ENCODE measurements around the gene MALSU1. TPM values are rescaled to one million over a fixed set of nuclear protein-coding genes. Genes with fewer than 3 reads are reported as not detected.
"Not testable (repeated sequence)": the region's sequence is repeated elsewhere in the genome, so short reads cannot be mapped to it uniquely, and the experiment has no call there.

The MALSU1 gene
- total RNA-seq, 1 donor from 2014 or later, result 62.3 TPM

DNA sequence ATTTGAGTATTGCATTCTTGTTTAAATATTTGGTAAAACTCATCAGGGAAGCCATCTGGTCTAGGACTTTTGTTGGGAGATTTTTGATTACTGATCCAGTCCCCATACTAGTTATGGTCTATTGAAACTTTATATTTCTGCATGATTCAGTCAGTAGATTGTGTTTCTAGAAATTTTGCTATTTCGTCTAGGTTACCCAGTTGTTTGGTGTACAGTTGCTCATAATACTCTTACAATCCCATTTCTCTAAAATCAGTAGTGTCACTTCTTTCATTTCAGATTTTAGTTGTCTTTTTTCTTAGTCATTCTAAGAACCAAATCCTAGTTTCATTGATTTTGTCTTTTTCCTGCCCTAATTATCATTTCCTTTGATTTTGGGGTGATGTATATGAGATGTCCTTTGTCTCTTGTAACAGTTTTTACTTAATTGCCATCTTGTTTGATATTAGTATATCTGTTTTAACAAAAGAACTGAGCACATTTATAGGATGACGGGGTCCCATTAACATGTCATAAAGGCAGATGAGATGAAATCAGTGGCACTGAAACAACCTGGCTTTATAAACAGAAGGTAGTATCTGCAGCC lies 7.9 kb downstream of the MALSU1 start:
- Mint-ChIP-seq H3K4me1 (ENCODE audit: low read depth, unreplicated experiment) (peaks cover 3% of the 10 kb centered on the region), H3K27me3 (ENCODE audit: low read depth, unreplicated experiment) (no peaks in the 10 kb centered on the region), H3K4me3 (ENCODE audit: unreplicated experiment) (no peak overlapping the region), H3K36me3 (ENCODE audit: low read depth, unreplicated experiment) (peaks cover 15% of the 10 kb centered on the region), H3K9me3 (ENCODE audit: unreplicated experiment) (no peaks in the 10 kb centered on the region), H3K27ac (ENCODE audit: unreplicated experiment) (no peak overlapping the region)
- DNase-seq (ENCODE audit: low read depth), result no peak
- H3K9ac ChIP-seq (ENCODE audit: low read length), result no peak overlapping the region
- H2AFZ ChIP-seq (ENCODE audit: low read depth, low read length), result no peak overlapping the region
- no peaks in the 10 kb centered on the region for H3K9me3 ChIP-seq (ENCODE audit: insufficient read depth, low read depth, low read length)
- H3K27ac ChIP-seq (ENCODE audit: low read depth, low read length), result no peak overlapping the region
- no peaks in the 10 kb centered on the region for H3K4me1 ChIP-seq (ENCODE audit: insufficient read depth, low read length)
- peaks cover 77% of the 10 kb centered on the region for H3K79me2 ChIP-seq (ENCODE audit: insufficient read depth, low read length)
- no peak for TF ChIP-seq EZH2 (IDR thresholded peaks at IDR 0.05; ENCODE audit: insufficient read depth, low read length)
- TF ChIP-seq, protein P1, sequence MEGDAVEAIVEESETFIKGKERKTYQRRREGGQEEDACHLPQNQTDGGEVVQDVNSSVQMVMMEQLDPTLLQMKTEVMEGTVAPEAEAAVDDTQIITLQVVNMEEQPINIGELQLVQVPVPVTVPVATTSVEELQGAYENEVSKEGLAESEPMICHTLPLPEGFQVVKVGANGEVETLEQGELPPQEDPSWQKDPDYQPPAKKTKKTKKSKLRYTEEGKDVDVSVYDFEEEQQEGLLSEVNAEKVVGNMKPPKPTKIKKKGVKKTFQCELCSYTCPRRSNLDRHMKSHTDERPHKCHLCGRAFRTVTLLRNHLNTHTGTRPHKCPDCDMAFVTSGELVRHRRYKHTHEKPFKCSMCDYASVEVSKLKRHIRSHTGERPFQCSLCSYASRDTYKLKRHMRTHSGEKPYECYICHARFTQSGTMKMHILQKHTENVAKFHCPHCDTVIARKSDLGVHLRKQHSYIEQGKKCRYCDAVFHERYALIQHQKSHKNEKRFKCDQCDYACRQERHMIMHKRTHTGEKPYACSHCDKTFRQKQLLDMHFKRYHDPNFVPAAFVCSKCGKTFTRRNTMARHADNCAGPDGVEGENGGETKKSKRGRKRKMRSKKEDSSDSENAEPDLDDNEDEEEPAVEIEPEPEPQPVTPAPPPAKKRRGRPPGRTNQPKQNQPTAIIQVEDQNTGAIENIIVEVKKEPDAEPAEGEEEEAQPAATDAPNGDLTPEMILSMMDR (IDR thresholded peaks at IDR 0.05; ENCODE audit: insufficient read depth, low read depth, low read length), result no peak
- H3K36me3 ChIP-seq (ENCODE audit: insufficient read depth, low read length), result peaks cover 45% of the 10 kb centered on the region
- no peak for FAIRE-seq
- no peak overlapping the region for H3K4me3 ChIP-seq (ENCODE audit: insufficient read depth, low read depth, low read length)
- no peak overlapping the region for H3K4me2 ChIP-seq (ENCODE audit: low read length)
- peaks cover 49% of the 10 kb centered on the region for H4K20me1 ChIP-seq (ENCODE audit: insufficient read depth, low read length)
- no peaks in the 10 kb centered on the region for H3K27me3 ChIP-seq (ENCODE audit: insufficient read depth, low read length)

DNA sequence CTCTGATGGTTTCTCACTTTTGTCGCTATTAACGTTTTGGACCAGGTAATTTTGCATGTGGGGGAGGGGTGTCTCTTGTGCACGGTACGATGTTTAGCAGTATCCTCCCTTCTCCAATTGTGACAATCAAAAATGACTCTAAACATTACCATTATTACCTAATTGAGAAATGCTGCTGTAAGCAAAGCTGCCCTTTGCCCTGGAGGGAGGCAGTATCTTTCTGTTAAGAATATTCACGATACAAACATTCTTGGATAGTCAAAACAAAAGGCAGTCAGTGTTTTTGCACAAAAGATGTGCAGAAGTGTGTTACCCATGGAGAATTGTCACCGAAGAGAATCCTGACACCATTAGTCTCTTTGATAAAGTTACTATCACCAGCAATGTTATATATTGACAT lies 9.6 kb downstream of the MALSU1 start:
- peaks cover 15% of the 10 kb centered on the region for H3K36me3 Mint-ChIP-seq (ENCODE audit: low read depth, unreplicated experiment)

DNA sequence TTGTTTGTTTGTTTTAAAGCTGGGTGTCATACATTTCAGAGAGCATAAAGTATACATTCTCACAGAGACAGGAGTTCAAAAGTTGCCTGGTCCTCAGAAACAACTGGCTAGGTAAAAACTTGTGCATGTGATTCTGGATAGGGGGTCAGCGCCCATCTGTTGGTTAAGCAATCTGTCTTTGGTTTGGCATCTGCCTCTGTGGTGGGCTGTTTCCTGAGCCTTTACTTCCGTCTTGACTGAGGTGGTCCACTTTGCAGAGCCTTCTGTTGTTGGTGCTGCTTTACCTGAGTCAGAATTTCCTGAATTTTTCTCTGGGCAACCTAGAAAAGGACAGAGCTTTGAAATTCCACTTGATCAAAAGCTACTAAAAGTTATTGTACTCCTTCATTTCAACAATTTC lies 13.0 kb downstream of the MALSU1 start:
- FAIRE-seq; H3K27me3 Mint-ChIP-seq (ENCODE audit: low read depth, unreplicated experiment); H3K4me3 Mint-ChIP-seq (ENCODE audit: unreplicated experiment); H3K4me3 ChIP-seq (ENCODE audit: insufficient read depth, low read depth, low read length); H3K4me2 ChIP-seq (ENCODE audit: low read length); H3K27me3 ChIP-seq (ENCODE audit: insufficient read depth, low read length); H3K9me3 ChIP-seq (ENCODE audit: insufficient read depth, low read depth, low read length); H3K9me3 Mint-ChIP-seq (ENCODE audit: unreplicated experiment); H3K4me1 Mint-ChIP-seq (ENCODE audit: low read depth, unreplicated experiment); H3K27ac ChIP-seq (ENCODE audit: low read depth, low read length); H2AFZ ChIP-seq (ENCODE audit: low read depth, low read length); H3K9ac ChIP-seq (ENCODE audit: low read length); DNase-seq (ENCODE audit: low read depth); H3K27ac Mint-ChIP-seq (ENCODE audit: unreplicated experiment): not testable (repeated sequence)
- peaks cover 26% of the 10 kb centered on the region for H3K79me2 ChIP-seq (ENCODE audit: insufficient read depth, low read length)
- peaks cover 28% of the 10 kb centered on the region for H4K20me1 ChIP-seq (ENCODE audit: insufficient read depth, low read length)
- peaks cover 16% of the 10 kb centered on the region for H3K4me1 ChIP-seq (ENCODE audit: insufficient read depth, low read length)
- peaks cover 54% of the 10 kb centered on the region for H3K36me3 ChIP-seq (ENCODE audit: insufficient read depth, low read length)
- peaks cover 12% of the 10 kb centered on the region for H3K36me3 Mint-ChIP-seq (ENCODE audit: low read depth, unreplicated experiment)

More for the DNA sequence above, 9.6 kb downstream of the MALSU1 start:
- DNase-seq (ENCODE audit: low read depth) (no peak), FAIRE-seq (no peak)
- H2AFZ ChIP-seq (ENCODE audit: low read depth, low read length), result no peak overlapping the region
- no peaks in the 10 kb centered on the region for H3K4me1 ChIP-seq (ENCODE audit: insufficient read depth, low read length)
- H3K9me3 ChIP-seq (ENCODE audit: insufficient read depth, low read depth, low read length), result no peaks in the 10 kb centered on the region
- H3K4me2 ChIP-seq (ENCODE audit: low read length), result no peak overlapping the region
- H3K4me3 Mint-ChIP-seq (ENCODE audit: unreplicated experiment), result no peak overlapping the region
- no peaks in the 10 kb centered on the region for H3K4me1 Mint-ChIP-seq (ENCODE audit: low read depth, unreplicated experiment)
- H3K27me3 ChIP-seq (ENCODE audit: insufficient read depth, low read length), result no peaks in the 10 kb centered on the region
- no peak for TF ChIP-seq EZH2 (IDR thresholded peaks at IDR 0.05; ENCODE audit: insufficient read depth, low read length)
- TF ChIP-seq, protein P1 (IDR thresholded peaks at IDR 0.05; ENCODE audit: insufficient read depth, low read depth, low read length), result no peak
- peaks cover 40% of the 10 kb centered on the region for H4K20me1 ChIP-seq (ENCODE audit: insufficient read depth, low read length)
- H3K9me3 Mint-ChIP-seq (ENCODE audit: unreplicated experiment), result no peaks in the 10 kb centered on the region
- H3K9ac ChIP-seq (ENCODE audit: low read length), result no peak overlapping the region
- peaks cover 60% of the 10 kb centered on the region for H3K79me2 ChIP-seq (ENCODE audit: insufficient read depth, low read length)
- H3K27me3 Mint-ChIP-seq (ENCODE audit: low read depth, unreplicated experiment), result no peaks in the 10 kb centered on the region
- H3K4me3 ChIP-seq (ENCODE audit: insufficient read depth, low read depth, low read length), result no peak overlapping the region
- H3K27ac ChIP-seq (ENCODE audit: low read depth, low read length), result no peak overlapping the region
- peaks cover 52% of the 10 kb centered on the region for H3K36me3 ChIP-seq (ENCODE audit: insufficient read depth, low read length)
- H3K27ac Mint-ChIP-seq (ENCODE audit: unreplicated experiment), result no peak overlapping the region
